GM23248 (cell line): ENCODE results near the gene ENO4.

Experiments
- EZH2 ChIP-seq: fragments of 200-600 bp; sonication (generic); IDR thresholded peaks from 2 replicates; pipeline ENCODE4 v1.6.1; 2018; ENCODE audit warnings: antibody characterized with exemption, mild to moderate bottlenecking; ENCODE audit not compliant: insufficient read depth, poor library complexity, severe bottlenecking
- EZH2phosphoT487 ChIP-seq: fragments of 200-600 bp; sonication (generic); IDR thresholded peaks from 2 replicates; pipeline ENCODE4 v1.6.1; 2018; ENCODE audit warnings: antibody characterized with exemption, moderate library complexity, mild to moderate bottlenecking, low read depth; ENCODE audit not compliant: insufficient read depth

DNA sequence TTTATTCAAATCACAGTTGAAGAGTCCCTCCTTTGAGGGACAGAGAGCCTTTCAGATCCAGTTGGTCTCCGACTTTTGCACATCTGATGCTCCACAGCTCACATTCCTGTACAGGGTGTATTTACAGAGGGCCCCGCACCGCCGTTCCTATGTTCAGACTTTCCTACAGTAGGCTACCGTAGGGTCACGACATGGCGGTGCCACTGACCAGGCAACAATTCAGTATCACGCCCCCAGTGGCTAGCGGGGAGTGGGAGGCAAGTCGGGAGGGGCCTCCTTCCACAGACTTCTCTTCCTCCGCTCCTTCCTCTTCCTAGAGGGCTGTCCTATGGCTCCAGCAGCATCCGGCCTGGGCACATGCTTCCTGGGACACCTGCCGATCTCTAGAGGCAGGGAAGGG lies 40.6 kb upstream of the ENO4 start:
- TF ChIP-seq EZH2 (no peak), EZH2phosphoT487 (no peak)
